HG03139 (cell line): ENCODE data around the gene GADD45B.
"Not testable (repeated sequence)": the region's sequence is repeated elsewhere in the genome, so short reads cannot be mapped to it uniquely, and the experiment has no call there.

Experiments
- ATAC-seq: cut with Tn5 transposase; IDR thresholded peaks from one replicate; pipeline ENCODE4 v1.9.1; 2021; ENCODE audit not compliant: unreplicated experiment

The GADD45B gene

DNA sequence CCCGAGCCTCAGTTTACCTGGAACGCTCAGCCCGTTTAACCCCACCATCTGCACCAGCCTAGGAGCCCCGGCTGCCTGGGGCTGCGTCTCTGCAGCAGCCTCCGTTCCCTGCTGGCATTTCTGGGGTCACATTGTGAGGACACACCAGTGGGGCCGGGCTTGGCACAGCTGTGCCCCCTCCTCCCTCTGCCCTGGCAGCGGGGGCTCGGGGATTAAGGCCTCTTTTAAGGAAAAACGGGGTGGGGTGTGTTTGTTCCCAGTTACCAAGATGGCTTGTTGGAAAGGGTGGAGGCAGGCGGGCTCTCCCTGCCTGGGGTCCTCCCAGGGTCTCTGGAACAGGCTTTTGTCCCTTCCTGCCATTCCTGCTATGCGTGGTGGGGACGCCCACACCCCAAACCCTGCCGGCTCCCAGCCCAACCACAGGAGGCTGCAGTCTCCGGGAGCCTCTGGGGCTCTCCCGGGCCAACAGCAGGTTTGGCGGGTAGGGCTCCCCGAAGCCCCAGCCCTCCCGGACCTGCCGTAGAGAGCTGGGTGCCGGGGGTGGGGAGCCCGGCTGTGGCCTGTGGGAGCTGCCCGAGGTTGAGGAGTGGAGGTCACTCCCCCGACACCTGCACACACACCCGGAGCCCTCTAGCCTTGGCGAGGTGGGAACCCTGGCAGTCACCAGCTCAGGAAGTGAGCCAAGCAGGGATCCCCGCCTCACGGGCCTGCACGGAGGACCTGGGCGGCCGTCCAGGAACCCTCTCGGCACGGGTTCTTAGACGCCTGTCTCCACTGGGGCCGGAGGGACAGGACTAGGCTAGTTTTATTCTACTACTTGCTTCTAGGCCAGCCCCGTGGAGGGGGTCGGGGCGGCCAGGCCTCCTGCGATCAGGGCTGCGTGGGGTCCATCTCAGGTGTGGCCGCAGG, 36.9 kb downstream of the GADD45B start:
- no peak for ATAC-seq

DNA sequence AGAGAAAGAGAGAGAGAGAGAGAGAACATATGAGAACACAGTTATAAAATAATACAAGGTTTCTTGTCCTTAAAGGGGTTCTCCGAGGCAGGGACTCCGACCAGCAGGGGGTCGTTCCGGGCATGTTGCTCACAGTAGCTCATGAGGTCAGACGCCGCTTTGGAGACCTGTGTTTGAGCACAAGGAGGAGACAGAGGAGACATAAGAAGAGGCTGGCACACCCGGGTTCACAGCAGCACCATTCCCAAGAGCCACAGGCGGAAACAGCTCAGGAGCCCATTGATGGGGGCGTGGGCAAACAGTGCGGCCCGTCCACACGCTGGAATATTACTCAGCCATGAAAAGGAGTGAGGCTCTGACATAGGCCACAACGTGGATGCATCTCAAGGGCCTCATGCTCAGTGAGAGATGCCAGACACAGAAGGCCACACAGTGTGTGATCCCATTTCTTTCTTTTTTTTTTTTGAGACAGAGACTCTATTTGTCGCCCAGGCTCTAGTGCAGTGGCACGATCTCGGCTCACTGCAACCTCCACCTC, 39.1 kb downstream of the GADD45B start:
- no peak for ATAC-seq

DNA sequence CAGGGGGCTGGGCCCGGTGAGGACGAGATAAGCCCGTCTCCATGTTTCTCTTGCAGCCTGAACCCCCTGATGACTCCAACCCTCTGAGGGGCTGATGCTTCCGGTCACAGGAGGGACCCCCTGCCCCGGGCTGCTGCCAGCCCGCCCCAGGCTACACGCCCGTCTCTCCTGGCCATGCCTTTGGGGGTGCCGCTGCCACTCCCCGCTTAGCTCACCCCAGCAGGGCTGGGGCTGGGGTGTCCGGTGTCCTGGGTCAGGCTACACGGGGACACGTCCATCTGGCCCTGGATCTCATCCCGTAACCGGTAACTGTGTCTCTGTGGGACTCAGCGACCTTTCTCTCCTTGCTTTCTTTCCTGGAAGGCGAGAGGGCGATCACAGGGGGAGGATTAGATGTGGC, 40.8 kb downstream of the GADD45B start:
- ATAC-seq: no peak

DNA sequence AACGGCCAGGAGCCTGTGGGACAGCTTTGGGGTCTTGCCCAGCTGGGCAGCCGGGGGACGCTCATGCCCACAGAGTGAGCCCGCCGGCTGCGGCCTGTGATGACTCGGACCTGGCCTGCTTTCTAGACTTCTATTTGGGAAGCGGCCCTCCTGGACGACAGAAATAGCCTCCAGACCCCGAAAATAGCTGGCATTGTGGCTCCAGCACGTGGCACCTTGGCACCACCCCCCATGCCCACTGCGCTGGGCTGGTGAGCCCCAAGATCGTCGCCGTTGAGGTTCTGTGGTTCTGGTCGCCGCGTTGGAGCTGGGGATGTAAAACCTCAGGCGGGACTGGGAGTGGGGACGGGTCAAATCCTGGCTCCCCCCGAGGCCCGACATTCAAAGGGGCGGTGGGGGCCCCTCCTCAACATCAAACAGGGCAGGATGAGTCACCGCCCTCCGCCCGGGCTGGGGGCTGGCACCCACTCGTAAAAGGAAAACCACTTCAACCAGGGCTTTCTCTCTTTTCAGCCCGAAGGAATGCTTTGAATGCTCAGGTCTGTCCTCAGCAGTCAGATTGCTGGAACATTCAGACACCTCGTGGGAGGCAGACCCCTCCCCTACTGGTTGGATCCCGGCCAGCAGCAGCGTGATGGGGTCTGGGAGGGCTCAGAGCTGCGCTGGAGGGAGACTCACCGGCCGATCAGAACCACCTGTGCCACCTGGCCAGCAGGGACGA, 42.1 kb downstream of the GADD45B start:
- no peak for ATAC-seq

DNA sequence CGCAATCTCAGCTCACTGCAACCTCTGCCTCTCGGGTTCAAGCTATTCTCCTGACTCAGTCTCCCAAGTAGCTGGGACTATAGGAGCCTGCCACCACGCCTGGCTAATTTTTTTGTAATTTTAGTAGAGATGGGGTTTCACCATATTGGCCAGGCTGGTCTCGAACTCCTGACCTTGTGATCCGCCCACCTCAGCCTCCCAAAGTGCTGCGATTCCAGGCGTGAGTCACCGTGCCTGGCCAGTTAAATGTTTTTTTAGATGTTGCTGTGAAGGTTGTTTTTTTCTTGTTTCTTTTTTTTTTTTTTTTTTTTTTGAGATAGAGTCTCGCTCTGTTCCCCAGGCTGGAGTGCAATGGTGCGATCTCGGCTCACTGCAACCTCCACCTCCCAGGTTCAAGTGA, 42.9 kb downstream of the GADD45B start:
- not testable (repeated sequence) for ATAC-seq

DNA sequence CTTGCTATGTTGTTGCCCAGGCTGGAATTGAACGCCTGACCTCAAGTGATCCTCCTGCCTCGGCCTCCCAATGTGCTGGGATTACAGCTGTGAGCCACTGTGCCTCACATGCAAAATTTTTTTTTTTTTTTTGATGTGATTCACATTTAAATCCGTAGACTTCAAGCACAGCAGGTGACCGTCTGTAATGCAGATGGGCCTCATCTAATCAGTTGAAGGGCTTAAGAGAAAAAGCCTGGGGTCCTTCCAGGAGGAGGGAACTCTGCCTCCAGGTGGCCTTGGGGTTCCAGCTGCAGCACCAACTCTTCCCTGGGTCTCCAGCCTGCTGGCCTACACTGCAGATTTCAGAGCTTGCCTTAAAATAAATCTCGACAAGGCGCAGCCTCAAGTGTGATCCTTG, 43.6 kb downstream of the GADD45B start:
- ATAC-seq: no peak

DNA sequence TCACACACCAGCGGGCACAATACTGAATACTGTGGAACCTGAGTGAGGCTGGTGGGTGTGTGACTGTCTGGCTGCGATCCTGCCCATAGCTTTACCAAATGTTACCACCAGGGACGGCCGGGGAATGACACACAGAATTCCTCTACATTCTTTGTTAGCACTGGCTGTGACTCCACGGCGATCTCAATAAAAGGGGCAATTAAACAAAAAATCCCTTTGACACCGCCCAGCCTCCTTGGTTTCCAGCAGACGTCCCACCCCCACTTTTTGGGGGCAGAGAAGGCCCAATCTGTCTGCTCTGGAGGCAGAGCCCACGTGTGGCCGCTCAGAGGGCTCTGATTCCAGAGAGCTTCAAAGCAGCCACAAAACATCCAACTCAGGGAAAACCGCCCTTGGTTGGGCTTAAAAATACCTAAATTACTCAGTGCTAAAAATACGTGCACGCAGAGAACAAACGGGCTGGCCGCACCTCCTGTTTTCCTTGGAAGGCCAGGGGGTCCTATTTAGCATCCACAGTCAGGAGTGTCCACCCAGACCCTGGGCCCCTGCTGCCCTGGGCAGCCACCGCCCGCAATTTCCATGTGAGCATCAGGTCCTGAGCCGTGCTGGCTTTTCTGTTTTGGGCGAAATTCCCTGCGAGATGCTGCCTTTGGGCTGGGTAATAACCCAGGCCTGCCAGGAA, 47.8 kb downstream of the GADD45B start:
- ATAC-seq: no peak

DNA sequence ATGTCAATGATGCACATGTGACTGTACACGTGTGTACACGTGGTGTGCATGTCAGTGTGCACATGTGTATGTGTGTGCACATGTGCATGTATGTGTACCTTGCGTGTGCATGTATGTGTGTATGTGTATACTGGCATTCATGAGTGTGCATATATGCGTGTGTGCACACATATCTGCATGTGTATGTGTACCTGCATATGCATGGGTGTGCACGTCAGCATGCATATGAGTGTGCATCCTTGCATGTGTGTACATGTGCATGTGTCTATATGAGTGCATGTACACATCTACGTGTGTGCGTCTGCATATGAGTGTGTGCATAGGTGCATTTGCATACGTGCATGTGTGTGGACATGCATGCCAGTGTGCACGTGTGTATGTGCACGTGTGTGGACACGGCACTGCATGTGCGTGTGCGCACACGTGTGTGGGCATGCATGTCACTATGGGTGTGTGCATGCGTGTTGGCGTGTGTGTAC, 48.5 kb downstream of the GADD45B start:
- no peak for ATAC-seq

DNA sequence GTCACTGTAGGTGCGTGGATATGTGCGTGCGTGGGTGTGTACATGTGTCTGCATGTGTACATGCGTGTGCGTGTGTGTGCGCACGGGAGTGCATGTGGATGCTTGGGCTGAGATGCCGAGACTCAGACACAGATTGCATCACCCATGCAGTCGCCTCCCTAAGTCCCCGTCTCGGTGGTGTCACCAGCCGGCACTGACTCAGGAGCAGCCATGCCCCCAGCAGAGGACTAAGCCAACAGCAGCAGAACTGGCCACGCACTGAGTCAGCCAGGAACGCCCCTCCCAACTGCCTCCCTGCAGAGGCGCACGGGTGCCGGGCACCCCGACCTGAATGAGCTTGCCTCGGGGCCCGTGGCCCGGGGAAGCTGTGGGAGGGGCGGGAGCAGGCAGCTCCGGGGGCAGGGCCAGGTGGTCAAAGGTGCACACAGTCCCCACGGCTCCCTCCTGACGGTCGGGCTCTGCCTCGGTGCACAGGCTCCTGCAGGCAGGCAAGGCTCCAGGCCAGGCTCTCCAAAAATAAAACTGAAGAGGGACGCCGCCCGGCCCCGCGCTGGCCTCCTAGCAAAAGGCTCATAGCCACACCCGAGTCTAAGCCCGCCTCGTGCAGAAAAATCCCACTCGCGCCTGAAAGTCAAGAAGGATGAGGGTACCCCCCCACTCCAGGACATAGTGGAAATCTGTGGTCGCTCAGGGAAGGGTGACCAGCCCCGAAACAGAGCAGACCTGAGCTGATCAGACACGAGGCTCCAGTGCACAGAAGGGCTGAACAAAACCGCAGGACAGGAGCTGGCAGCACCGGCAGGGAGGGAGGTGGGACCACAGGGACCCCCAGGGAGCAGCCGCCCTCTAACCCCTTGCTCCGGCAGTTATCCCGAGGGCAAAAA, 49.2 kb downstream of the GADD45B start:
- no peak for ATAC-seq

DNA sequence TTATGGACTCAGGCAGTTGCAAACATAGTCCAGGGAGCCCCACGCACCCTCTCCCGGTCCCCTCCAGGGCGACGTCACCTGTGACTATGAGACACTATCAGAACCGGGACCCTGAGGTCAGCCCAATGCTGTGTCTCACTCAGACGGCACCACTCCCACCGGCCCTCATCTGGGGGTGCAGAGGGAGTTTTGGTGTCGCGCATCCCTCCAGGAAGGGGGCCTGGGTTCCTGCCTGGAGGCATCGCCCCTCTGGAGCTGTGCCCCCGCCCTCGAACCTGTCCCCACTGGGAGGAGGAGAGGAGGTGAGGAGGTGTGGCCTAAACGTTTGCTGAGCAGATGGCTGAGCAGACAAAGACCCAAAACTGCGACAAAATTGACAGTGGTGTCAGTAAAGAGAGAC, 51.2 kb downstream of the GADD45B start:
- no peak for ATAC-seq

DNA sequence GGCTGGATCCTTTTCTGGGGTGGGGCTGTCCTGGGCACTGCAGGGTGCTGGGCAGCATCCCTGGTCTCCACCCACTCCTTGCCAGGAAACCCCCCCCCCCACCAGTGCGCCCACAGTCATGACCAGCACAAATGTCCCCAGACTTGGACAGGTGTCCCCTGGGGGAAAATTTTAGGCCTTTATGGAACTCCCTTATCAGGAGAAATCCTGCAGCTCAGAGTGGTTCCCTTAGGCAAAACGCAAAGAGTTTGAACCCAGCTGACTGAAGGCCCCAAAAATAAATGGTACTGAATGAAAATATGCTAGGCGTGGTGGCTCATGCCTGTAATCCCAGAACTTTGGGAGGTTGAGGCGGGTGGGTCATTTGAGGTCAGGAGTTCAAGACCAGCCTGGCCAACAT, 51.8 kb downstream of the GADD45B start:
- no peak for ATAC-seq
